T-helper 2 cell treated with Interferon-gamma antibody and Interleukin-4, amounts not matched to agents 5 μg/mL and 100 μg/mL, for 36 hours (primary cell): Measurements from ENCODE around the gene TCEAL1.
"Not testable (repeated sequence)": the region's sequence is repeated elsewhere in the genome, so short reads cannot be mapped to it uniquely, and the experiment has no call there.

ENCODE experiments used
- DNase-seq: peaks from one replicate; pipeline ENCODE4 v3.0.0; 2021; ENCODE audit warnings: low spot score
- H3K27ac Mint-ChIP-seq: one replicate; pipeline ENCODE4 v1.8.0; 2021; ENCODE audit warnings: mild to moderate bottlenecking, mixed read lengths
- H3K27me3 Mint-ChIP-seq: one replicate; pipeline ENCODE4 v1.8.0; 2021; ENCODE audit warnings: low read depth, mixed read lengths
- H3K36me3 Mint-ChIP-seq: one replicate; pipeline ENCODE4 v1.8.0; 2021; ENCODE audit warnings: low read depth, mixed read lengths
- H3K4me1 Mint-ChIP-seq: one replicate; pipeline ENCODE4 v1.8.0; 2021; ENCODE audit warnings: low read depth, mixed read lengths
- H3K4me3 Mint-ChIP-seq: one replicate; pipeline ENCODE4 v1.8.0; 2022; ENCODE audit warnings: mild to moderate bottlenecking, moderate library complexity, mixed read lengths
- H3K9me3 Mint-ChIP-seq: one replicate; pipeline ENCODE4 v1.8.0; 2021; ENCODE audit warnings: mixed read lengths

TCEAL1 gene, protein sequence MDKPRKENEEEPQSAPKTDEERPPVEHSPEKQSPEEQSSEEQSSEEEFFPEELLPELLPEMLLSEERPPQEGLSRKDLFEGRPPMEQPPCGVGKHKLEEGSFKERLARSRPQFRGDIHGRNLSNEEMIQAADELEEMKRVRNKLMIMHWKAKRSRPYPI

DNA sequence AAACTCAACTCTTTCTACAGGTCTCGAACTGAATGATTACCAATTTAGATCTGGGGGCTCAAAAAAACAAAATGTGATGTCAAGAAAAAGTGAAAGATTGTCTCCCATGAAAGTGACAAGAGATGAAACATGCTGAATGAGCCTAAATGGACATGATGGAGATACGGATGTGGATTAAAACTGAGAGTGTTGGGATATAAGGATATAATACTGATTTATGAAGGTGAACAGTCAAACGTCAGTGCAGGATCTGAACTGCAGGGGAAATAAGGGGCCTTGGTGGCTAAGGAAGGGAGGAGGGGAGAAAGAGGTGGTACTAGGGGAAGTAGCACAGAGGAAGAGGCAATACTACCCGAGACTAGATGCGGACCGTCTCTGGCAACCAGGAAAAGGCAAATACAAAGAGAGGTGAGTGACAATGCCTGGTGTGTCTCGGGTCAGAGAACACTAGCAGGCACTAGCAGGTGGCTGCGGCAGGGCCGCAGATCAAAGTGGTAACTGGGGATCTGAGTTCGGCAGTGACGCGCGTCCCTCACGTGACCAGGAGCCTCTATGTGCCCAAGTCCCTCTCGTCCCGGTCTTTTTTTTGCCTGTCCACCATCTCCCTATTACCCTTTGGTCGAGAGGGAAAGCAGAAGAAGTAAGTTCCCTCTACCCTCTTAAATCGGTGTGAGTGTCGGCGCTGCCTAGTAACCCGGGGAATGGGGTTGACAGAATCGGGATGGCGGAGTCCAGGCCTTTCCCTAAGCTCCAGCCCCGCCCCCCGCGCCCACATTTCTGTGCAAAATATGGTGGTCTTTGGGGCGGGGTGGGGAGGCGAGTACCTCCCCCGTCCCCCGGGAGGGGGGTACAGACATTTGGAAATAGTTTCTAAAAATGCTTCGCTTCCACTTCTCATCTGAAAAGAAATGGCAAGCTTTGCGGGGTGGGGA, at the start of gene TCEAL1:
Gene TCEAL1 (plus strand): TSS at position 590 of the 932 bp plus-strand sequence. CDS start 942 bp downstream, outside the sequence.
- peak within 1 kb of the TSS; percentile 87 for H3K4me3 Mint-ChIP-seq
- DNase-seq: no peak
- H3K27me3 Mint-ChIP-seq: no peaks in the 10 kb centered on the region

DNA sequence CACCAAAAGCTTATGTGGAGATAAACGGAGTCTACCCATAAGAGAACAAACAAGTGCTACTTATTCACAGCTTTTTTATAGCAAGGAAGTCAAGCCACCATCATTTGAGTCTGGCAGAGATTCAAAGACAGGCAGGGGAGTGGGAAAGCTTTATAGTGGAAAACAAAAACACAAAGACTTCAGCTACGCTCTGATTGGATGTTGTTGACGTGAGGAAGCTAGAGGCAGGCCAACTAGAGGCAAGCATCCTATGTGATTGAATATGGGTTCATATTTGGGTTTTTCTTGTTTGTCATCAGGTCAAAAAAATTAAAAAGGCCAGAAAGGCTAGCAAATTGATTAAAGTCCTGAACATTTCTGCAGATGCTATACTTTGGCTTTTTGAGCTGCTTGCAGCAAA, 44.2 kb upstream of the TCEAL1 start:
- no peak for DNase-seq
- no peak overlapping the region for H3K27ac Mint-ChIP-seq
- no peaks in the 10 kb centered on the region for H3K36me3 Mint-ChIP-seq
- H3K4me1 Mint-ChIP-seq: no peaks in the 10 kb centered on the region
- peak overlapping the region; percentile 32 for H3K4me3 Mint-ChIP-seq
- H3K9me3 Mint-ChIP-seq: no peaks in the 10 kb centered on the region
- H3K27me3 Mint-ChIP-seq: peaks cover 8% of the 10 kb centered on the region

More for the DNA sequence above, at the start of gene TCEAL1:
- Mint-ChIP-seq H3K4me1 (peaks cover 14% of the 10 kb centered on the region), H3K27ac (peak within 1 kb of the TSS; percentile 74), H3K36me3 (no peaks in the 10 kb centered on the region), H3K9me3 (no peaks in the 10 kb centered on the region)

DNA sequence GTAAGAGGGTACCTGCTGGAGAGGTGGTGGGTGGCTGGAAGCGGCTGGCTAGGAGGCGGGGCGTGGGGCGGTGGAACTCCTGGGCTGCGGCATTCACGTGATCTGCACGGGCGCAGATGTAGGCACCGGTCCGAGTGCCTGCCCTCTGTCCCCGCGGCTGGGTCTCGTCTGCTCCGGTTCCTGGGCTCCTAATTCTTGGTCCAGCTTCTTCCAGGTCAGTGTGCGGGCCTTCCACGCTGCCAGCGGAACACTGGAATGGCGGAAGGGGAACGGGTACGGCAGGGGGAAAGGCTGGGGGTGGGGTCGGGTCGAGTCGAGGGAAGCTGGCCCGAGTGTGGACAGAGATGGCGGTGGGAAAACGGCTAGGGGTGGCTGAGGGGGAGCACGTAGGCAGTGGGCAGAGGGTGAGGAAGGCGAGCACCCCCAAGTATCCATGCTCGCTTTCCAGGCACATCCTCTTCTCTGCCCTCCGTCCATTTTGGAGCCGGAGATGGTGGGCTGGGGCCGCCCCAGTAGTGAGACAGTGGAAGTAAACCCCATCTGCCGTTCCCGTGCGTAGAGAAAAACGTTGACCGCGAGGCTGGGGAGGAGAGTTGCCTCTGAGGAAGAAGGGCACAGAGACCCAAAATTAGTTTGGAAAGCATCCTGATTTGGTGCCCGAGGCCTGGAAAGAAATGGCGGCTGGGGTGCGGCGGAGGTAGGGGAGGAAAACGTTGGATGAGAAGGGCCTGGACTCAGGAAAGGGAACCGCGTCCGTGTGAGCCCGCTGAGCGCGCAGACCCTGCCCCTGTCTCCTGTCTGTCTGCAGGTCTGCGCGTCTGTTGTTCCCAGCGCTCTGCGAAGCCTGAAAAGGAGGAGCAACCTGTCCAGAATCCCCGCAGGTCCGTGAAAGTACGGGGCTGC, 43.1 kb upstream of the TCEAL1 start, which contains the start of gene TCEAL4:
Gene TCEAL4 (plus strand): TSS at position 105 of the 903 bp plus-strand sequence. CDS start 1,161 bp downstream, outside the sequence.
- Mint-ChIP-seq H3K9me3 (no peaks in the 10 kb centered on the region), H3K36me3 (no peaks in the 10 kb centered on the region), H3K4me3 (peak within 1 kb of the TSS; percentile 84), H3K27ac (no peak within 1 kb of the TSS), H3K27me3 (peaks cover 8% of the 10 kb centered on the region), H3K4me1 (peaks cover 2% of the 10 kb centered on the region)
- DNase-seq: no peak

- DNase-seq: no peak
- no peak overlapping the region for H3K27ac Mint-ChIP-seq
- peaks cover 6% of the 10 kb centered on the region for H3K27me3 Mint-ChIP-seq
Measured at GRCh38 chrX:103586314-103586646, 42.5 kb upstream of the TCEAL1 start.

DNA sequence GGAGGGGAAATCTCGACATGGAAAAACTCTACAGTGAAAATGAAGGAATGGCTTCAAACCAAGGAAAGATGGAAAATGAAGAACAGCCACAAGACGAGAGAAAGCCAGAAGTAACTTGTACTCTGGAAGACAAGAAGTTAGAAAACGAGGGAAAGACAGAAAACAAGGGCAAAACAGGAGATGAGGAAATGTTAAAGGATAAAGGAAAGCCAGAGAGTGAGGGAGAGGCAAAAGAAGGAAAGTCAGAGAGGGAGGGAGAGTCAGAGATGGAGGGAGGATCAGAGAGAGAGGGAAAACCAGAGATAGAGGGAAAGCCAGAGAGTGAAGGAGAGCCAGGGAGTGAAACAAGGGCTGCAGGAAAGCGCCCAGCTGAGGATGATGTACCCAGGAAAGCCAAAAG, 42.1 kb upstream of the TCEAL1 start:
- H3K4me3 Mint-ChIP-seq: no peak overlapping the region
- no peak for DNase-seq
- peaks cover 2% of the 10 kb centered on the region for H3K4me1 Mint-ChIP-seq
- no peaks in the 10 kb centered on the region for H3K36me3 Mint-ChIP-seq
- H3K27me3 Mint-ChIP-seq: peaks cover 6% of the 10 kb centered on the region
- H3K27ac Mint-ChIP-seq: no peak overlapping the region
- H3K9me3 Mint-ChIP-seq: no peaks in the 10 kb centered on the region

More at GRCh38 chrX:103586314-103586646, 42.5 kb upstream of the TCEAL1 start:
- Mint-ChIP-seq H3K4me3 (peak overlapping the region; percentile 84), H3K36me3 (no peaks in the 10 kb centered on the region), H3K9me3 (no peaks in the 10 kb centered on the region), H3K4me1 (peaks cover 2% of the 10 kb centered on the region)

DNA sequence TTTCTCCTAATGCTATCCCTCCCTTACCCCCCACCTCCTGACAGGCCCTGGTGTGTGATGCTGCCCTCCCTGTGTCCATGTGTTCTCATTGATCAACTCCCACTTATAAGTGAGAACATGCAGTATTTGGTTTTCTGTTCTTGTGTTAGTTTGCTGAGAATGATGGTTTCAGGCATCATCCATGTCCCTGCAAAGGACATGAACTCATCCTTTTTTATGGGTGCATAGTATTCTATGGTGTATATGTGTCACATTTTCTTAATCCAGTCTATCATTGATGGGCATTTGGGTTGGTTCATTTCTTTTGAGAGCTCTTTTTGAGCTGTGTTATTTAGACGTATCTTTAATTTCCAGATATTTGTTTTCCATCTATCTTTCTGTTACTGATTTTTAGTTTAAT, 36.5 kb upstream of the TCEAL1 start:
- H3K9me3 Mint-ChIP-seq, H3K27me3 Mint-ChIP-seq, H3K36me3 Mint-ChIP-seq, H3K27ac Mint-ChIP-seq, H3K4me1 Mint-ChIP-seq, H3K4me3 Mint-ChIP-seq, DNase-seq: not testable (repeated sequence)

GRCh38 chrX:103595202-103595601, 33.6 kb upstream of the TCEAL1 start:
- H3K36me3 Mint-ChIP-seq, H3K4me1 Mint-ChIP-seq, H3K27ac Mint-ChIP-seq, DNase-seq, H3K4me3 Mint-ChIP-seq, H3K9me3 Mint-ChIP-seq, H3K27me3 Mint-ChIP-seq: not testable (repeated sequence)

GRCh38 chrX:103607364-103608305, 21.1 kb upstream of the TCEAL1 start, which contains the start of gene TCEAL3:
Gene TCEAL3, plus strand, starts transcription at chrX:103607963. Its CDS starts 1,102 bp downstream, at chrX:103609065.
- Mint-ChIP-seq H3K4me3 (peak within 1 kb of the TSS; percentile 73), H3K36me3 (no peaks in the 10 kb centered on the region), H3K27me3 (peaks cover 15% of the 10 kb centered on the region), H3K9me3 (no peaks in the 10 kb centered on the region), H3K4me1 (peaks cover 2% of the 10 kb centered on the region), H3K27ac (no peak within 1 kb of the TSS)
- DNase-seq: peak; percentile 3

GRCh38 chrX:103608306-103608963, 20.3 kb upstream of the TCEAL1 start:
- H3K4me1 Mint-ChIP-seq: peaks cover 2% of the 10 kb centered on the region
- no peak overlapping the region for H3K27ac Mint-ChIP-seq
- no peaks in the 10 kb centered on the region for H3K9me3 Mint-ChIP-seq
- H3K36me3 Mint-ChIP-seq: no peaks in the 10 kb centered on the region
- H3K27me3 Mint-ChIP-seq: peaks cover 15% of the 10 kb centered on the region
- H3K4me3 Mint-ChIP-seq: peak overlapping the region; percentile 54
- DNase-seq: no peak

- H3K9me3 Mint-ChIP-seq: no peaks in the 10 kb centered on the region
- H3K36me3 Mint-ChIP-seq: no peaks in the 10 kb centered on the region
- H3K4me1 Mint-ChIP-seq: peaks cover 2% of the 10 kb centered on the region
- H3K4me3 Mint-ChIP-seq: no peak overlapping the region
- H3K27me3 Mint-ChIP-seq: peaks cover 15% of the 10 kb centered on the region
- no peak for DNase-seq
- H3K27ac Mint-ChIP-seq: no peak overlapping the region
Measured at GRCh38 chrX:103610282-103610681, 18.5 kb upstream of the TCEAL1 start.

- H3K27ac Mint-ChIP-seq: no peak overlapping the region
- no peak for DNase-seq
- no peak overlapping the region for H3K4me3 Mint-ChIP-seq
- H3K4me1 Mint-ChIP-seq: no peaks in the 10 kb centered on the region
- no peaks in the 10 kb centered on the region for H3K27me3 Mint-ChIP-seq
- H3K9me3 Mint-ChIP-seq: no peaks in the 10 kb centered on the region
- H3K36me3 Mint-ChIP-seq: no peaks in the 10 kb centered on the region
Measured at GRCh38 chrX:103613362-103613890, 15.3 kb upstream of the TCEAL1 start.

GRCh38 chrX:103614999-103615398, 13.8 kb upstream of the TCEAL1 start:
- no peaks in the 10 kb centered on the region for H3K36me3 Mint-ChIP-seq
- H3K4me1 Mint-ChIP-seq: no peaks in the 10 kb centered on the region

More at GRCh38 chrX:103614999-103615398, 13.8 kb upstream of the TCEAL1 start:
- H3K27me3 Mint-ChIP-seq: no peaks in the 10 kb centered on the region
- H3K9me3 Mint-ChIP-seq: no peaks in the 10 kb centered on the region
- no peak overlapping the region for H3K4me3 Mint-ChIP-seq
- no peak for DNase-seq
- no peak overlapping the region for H3K27ac Mint-ChIP-seq
